K562 (cell line): ENCODE measurements around the gene NEUROD2. TPM values are rescaled to one million over a fixed set of nuclear protein-coding genes. Genes with fewer than 3 reads are reported as not detected.

Experiments
- ATAC-seq: fragments of 200-7000 bp; cut with Tn5 transposase; 3 replicates; pipeline ENCODE4 v1.9.1; 2020; ENCODE audit warnings: moderate library complexity
- BruUV-seq: library from RNA; stranded (reverse); fragments of 400-500 nt; replicated peaks from 2 replicates; lab custom pipeline; 2021; lab: Mats Ljungman, UMichigan
- CTCF ChIA-PET: fragments of 300-600 bp; formaldehyde crosslinking; extraction: SDS; loops from one replicate; lab custom pipeline; 2021; ENCODE audit warnings: low intra/inter-chr PET ratio; lab: Yijun Ruan, JAX
- POLR2A ChIA-PET: fragments of 300-600, 350-650 bp; sonication (Branson Sonifier 250); formaldehyde crosslinking; extraction: SDS; loops from one replicate; lab custom pipeline; 2021; ENCODE audit warnings: antibody characterized with exemption, inconsistent platforms; lab: Yijun Ruan, JAX
- DNase-seq, 4 experiments: peaks; one replicate each; pipeline versions ENCODE4 v3.0.0 to v3.0.0-alpha.2; 2011 to 2018; ENCODE audit warnings: low spot score in 3 of 4, mixed read lengths in 3 of 4; ENCODE audit errors: extremely low read depth in 1 of 4
- FAIRE-seq: peaks from 2 replicates; lab custom pipeline; 2011; peaks lifted over from hg19 to GRCh38; lab: Jason Lieb, UNC
- H2AFZ ChIP-seq: 2 replicates; pipeline ENCODE4 v1.6.0; 2011; ENCODE audit warnings: low read depth, low read length, control low read depth, inconsistent platforms
- H3K27ac ChIP-seq: fragments of 200-600 bp; 3 replicates; pipeline ENCODE4 v1.8.0; 2011; ENCODE audit warnings: low read depth, mild to moderate bottlenecking, control low read depth, inconsistent platforms, low read length, moderate library complexity, mixed read lengths; ENCODE audit errors: extremely low read depth
- H3K27me3 ChIP-seq, 2 experiments: fragments of 300-600 bp in 1 of 2; 2 replicates in 1 of 2; 3 replicates in 1 of 2; pipeline versions ENCODE4 v1.6.0 to v1.8.0; 2011; ENCODE audit warnings: inconsistent platforms in 2 of 2, low read length in 2 of 2, mild to moderate bottlenecking in 1 of 2, mixed read lengths in 1 of 2, moderate library complexity in 1 of 2; ENCODE audit not compliant: control insufficient read depth in 2 of 2, insufficient read depth in 2 of 2
- H3K36me3 ChIP-seq: fragments of 300-600 bp; 3 replicates; pipeline ENCODE4 v1.8.0; 2011; ENCODE audit warnings: mild to moderate bottlenecking, low read length, inconsistent platforms; ENCODE audit not compliant: control insufficient read depth, insufficient read depth
- H3K4me1 ChIP-seq, 2 experiments: fragments of 200-600 bp in 1 of 2; replicated peaks in 1 of 2; 2 replicates in 1 of 2; 3 replicates in 1 of 2; pipeline versions ENCODE4 v1.5.1 to v1.8.0; 2011; ENCODE audit warnings: inconsistent platforms in 2 of 2, low read length in 2 of 2, mild to moderate bottlenecking in 1 of 2, mixed read lengths in 1 of 2, moderate library complexity in 1 of 2; ENCODE audit not compliant: control insufficient read depth in 2 of 2, insufficient read depth in 2 of 2
- H3K4me2 ChIP-seq: 2 replicates; pipeline ENCODE4 v1.6.1; 2011; ENCODE audit warnings: low read length, control low read depth, inconsistent platforms, mixed read lengths; ENCODE audit not compliant: insufficient read depth
- H3K4me3 ChIP-seq: fragments of 200-600 bp; sonication (generic), shearing (Covaris generic); 2 replicates; pipeline ENCODE4 v1.5.1; 2016; ENCODE audit warnings: control low read depth, inconsistent platforms
- H3K79me2 ChIP-seq: fragments of 200-600 bp; 3 replicates; pipeline ENCODE4 v1.8.0; 2011; ENCODE audit warnings: low read length, inconsistent platforms; ENCODE audit not compliant: control insufficient read depth, insufficient read depth
- H3K9ac ChIP-seq, 2 experiments: 2 replicates each; pipeline versions ENCODE4 v1.6.0 to v1.6.1; 2011; ENCODE audit warnings: low read depth in 2 of 2, low read length in 2 of 2, control low read depth in 1 of 2, inconsistent platforms in 1 of 2, mild to moderate bottlenecking in 1 of 2, mixed read lengths in 1 of 2; ENCODE audit not compliant: insufficient read depth in 1 of 2
- H3K9me1 ChIP-seq: one replicate; pipeline ENCODE4 v1.6.0; 2011; ENCODE audit warnings: inconsistent platforms, mild to moderate bottlenecking, low read length, moderate library complexity; ENCODE audit not compliant: control insufficient read depth, insufficient read depth
- H3K9me3 ChIP-seq: replicated peaks from 2 replicates; pipeline ENCODE4 v1.5.1; 2011; ENCODE audit warnings: low read depth, low read length, inconsistent platforms; ENCODE audit not compliant: control insufficient read depth, insufficient read depth
- H4K20me1 ChIP-seq: replicated peaks from 2 replicates; pipeline ENCODE4 v1.6.1; 2011; ENCODE audit warnings: low read length, inconsistent platforms, mixed read lengths; ENCODE audit not compliant: control insufficient read depth, insufficient read depth
- ADNP ChIP-seq: fragments of 200-800 bp; sonication (Bioruptor generic); IDR thresholded peaks from 2 replicates; pipeline ENCODE4 v1.6.1; 2016; ENCODE audit warnings: missing genetic modification characterization, missing compliant biosample characterization
- ARNT ChIP-seq, 2 experiments: fragments of 450-650 bp; IDR thresholded peaks; 2 replicates each; pipeline ENCODE4 v1.6.1; 2016; ENCODE audit warnings: mild to moderate bottlenecking in 1 of 2
- CTCFL ChIP-seq: IDR thresholded peaks from 2 replicates; pipeline ENCODE4 v1.6.1; 2011; ENCODE audit warnings: borderline replicate concordance, low read depth, mild to moderate bottlenecking, moderate library complexity, low read length; ENCODE audit not compliant: insufficient read depth, poor library complexity, severe bottlenecking
- HIVEP1 ChIP-seq: fragments of 250-450 bp; sonication (Bioruptor Pico); IDR thresholded peaks from 2 replicates; pipeline ENCODE4 v1.4.0; 2020; ENCODE audit warnings: mild to moderate bottlenecking
- KDM4B ChIP-seq, 2 experiments: fragments of 450-650 bp in 1 of 2; sonication (generic) in 1 of 2; IDR thresholded peaks; 2 replicates each; pipeline ENCODE4 v1.6.1; 2016 to 2017; ENCODE audit warnings: borderline replicate concordance in 2 of 2, antibody characterized with exemption in 1 of 2, low read depth in 1 of 2, mild to moderate bottlenecking in 1 of 2
- TRIM25 ChIP-seq: fragments of 450-650 bp; IDR thresholded peaks from 2 replicates; pipeline ENCODE4 v1.7.0; 2016; ENCODE audit warnings: borderline replicate concordance
- ZNF282 ChIP-seq: sonication (generic); formaldehyde crosslinking; IDR thresholded peaks from 2 replicates; pipeline ENCODE4 v1.8.1; 2023; ENCODE audit warnings: missing genetic modification reagents
- ZNF318 ChIP-seq, 2 experiments: fragments of 450-650 bp; IDR thresholded peaks; 2 replicates each; pipeline ENCODE4 v1.6.1; 2016; ENCODE audit warnings: mild to moderate bottlenecking in 2 of 2, borderline replicate concordance in 1 of 2, low read depth in 1 of 2, moderate library complexity in 1 of 2
- WGBS: fragments of 100-300 bp; shearing (Covaris generic); methylation state at CpG from one replicate; pipeline ENCODE4 v1.1.6; 2016; ENCODE audit warnings: low coverage, mixed read lengths; ENCODE audit not compliant: insufficient coverage; ENCODE audit errors: missing lambda C conversion rate; 5-methylcytosine and 5-hydroxymethylcytosine counted together
- in situ Hi-C: fragments of 300-500 bp; cut with MboI; formaldehyde crosslinking; loops from 4 replicates; pipeline ENCODE4 v1.15.0; 2018; ENCODE audit warnings: inconsistent platforms, mixed read lengths
- intact Hi-C: fragments of 100-400 bp; cut with micrococcal nuclease; formaldehyde crosslinking; loops from 2 replicates; pipeline ENCODE4 v1.14.2; 2022
- polyA plus RNA-seq, 8 experiments: library from polyadenylated mRNA; depleted of rRNA in 4 of 8; stranded (reverse) in 5 of 8; unstranded in 3 of 8; fragments of >200 nt; fragmentation: Nextera tagmentation in 2 of 8; fragmentation: Illumina TruSeq in 1 of 8; extraction: Ambion mirVana in 2 of 8; extraction: Trizol in 1 of 8; gene quantifications; 2 replicates each; pipeline versions ENCODE4 v1.2.1 to v1.2.3, GENCODE V29; 2011 to 2014; ENCODE audit warnings: inconsistent platforms in 1 of 8, missing spikeins in 1 of 8
- total RNA-seq, 7 experiments: library from RNA; depleted of rRNA in 6 of 7; stranded (reverse); fragments of >200 nt in 6 of 7; fragmentation: Illumina TruSeq in 2 of 7; extraction: Trizol in 2 of 7; gene quantifications; 2 replicates each; pipeline versions ENCODE4 v1.2.1 to v1.2.3, GENCODE V29; 2011 to 2021; ENCODE audit warnings: low replicate concordance in 1 of 7

The NEUROD2 gene
- total and polyA plus RNA-seq, 9 of the 15 experiments (the other 6 are each of a cell fraction or from before 2014, with no cell fraction given): not detected

GRCh38 chr17:39606434-39607056 lies 1.2 kb downstream of the NEUROD2 start:
- Histone ChIP-seq H3K79me2 (no peaks in the 10 kb centered on the region), H3K9ac (no peak overlapping the region), H3K36me3 (no peaks in the 10 kb centered on the region), H3K9me1 (no peaks in the 10 kb centered on the region), H3K4me3 (no peak overlapping the region), H2AFZ (no peak overlapping the region)
- no TSS peak for BruUV-seq
- 5% methylated on average over 22 of the region's 66 CpGs for WGBS
- intact Hi-C loops: no loop called here
- no peak for FAIRE-seq
- ChIA-PET POLR2A (interaction anchor here (0.6 kb wide), 1 partner anchor 682 kb away, joined by 4 read pairs; no protein-coding TSS in a partner anchor), CTCF (no interaction called here)
- DNase-seq: no peak
- TF ChIP-seq TRIM25 (no peak), ZNF318 (IDR thresholded peaks at IDR 0.05; ENCODE audit: borderline replicate concordance in 1 of 2, low read depth in 1 of 2) (no peak), HIVEP1 (no peak), ARNT (IDR thresholded peaks at IDR 0.05) (no peak), CTCFL (no peak), ZNF282 (no peak), KDM4B (IDR thresholded peaks at IDR 0.05; ENCODE audit: borderline replicate concordance in 2 of 2, low read depth in 1 of 2) (no peak), ADNP (tag) (no peak)
- TF ChIP-seq, all 486 proteins: peak for 0
- Histone ChIP-seq H3K27me3 (peaks cover 32 to 49% of the 10 kb centered on the region in 2 experiments), H3K4me1 (peaks cover 4 to 43% of the 10 kb centered on the region in 2 experiments; a peak in 3 of 5 replicates), H3K9me3 (no peaks in the 10 kb centered on the region), H3K27ac (no peak overlapping the region), H3K4me2 (no peak overlapping the region), H4K20me1 (peaks cover 9% of the 10 kb centered on the region; the same call in 1 of the 2 replicates)
- no peak for ATAC-seq
- in situ Hi-C loops: no loop called here
